ENCODE data around the gene VPS37C.
"Not testable (repeated sequence)": the region's sequence is repeated elsewhere in the genome, so short reads cannot be mapped to it uniquely, and the experiment has no call there.

Gene VPS37C

DNA sequence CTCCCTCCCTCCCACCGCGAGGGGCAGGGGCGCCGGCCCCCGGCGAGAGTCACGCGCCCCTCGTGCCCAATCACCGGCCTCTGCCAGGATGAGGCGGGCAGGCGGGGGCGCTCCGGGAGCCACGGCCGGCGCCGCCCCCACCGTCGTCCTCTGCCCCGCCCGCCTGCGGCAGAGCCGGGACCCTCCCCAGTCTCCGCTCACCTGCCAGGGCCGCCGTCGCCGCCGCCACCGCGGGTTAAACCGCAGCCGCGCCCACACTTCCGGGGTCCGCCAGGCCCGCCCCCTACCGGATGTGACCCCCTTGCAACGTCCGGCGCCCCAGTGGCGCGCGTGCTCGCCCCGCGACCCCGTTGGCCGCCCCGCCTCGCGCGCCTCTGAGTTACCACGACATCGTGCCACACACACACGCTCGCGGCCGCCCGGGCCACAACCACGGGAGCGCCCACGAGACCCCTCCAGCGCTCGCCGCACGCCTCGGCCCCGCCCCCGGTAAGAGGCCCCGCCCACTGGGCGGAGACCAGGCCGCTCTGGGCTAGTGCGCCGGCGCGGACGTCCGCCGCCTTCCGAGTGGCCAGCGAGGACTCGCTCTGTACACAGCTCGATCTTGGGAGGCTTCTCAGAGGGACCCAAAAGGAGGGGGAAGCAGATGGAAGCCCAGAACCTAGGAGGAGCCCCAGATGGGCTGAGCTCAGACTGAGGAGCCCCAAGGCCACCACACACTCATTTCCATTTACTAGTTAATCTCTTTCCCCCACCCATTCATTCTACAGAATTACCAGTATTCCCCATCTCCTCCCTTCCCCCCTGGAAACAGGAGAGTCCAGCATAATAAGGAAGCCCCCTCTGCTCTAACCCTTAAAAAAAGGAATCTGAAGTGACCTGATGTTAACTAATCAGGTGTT is at the start of gene VPS37C:
VPS37C (minus strand) TSS at position 237 of the 902 bp plus-strand sequence. CDS start 22,597 bp downstream, outside the sequence.
- TF ChIP-seq, protein P1, sequence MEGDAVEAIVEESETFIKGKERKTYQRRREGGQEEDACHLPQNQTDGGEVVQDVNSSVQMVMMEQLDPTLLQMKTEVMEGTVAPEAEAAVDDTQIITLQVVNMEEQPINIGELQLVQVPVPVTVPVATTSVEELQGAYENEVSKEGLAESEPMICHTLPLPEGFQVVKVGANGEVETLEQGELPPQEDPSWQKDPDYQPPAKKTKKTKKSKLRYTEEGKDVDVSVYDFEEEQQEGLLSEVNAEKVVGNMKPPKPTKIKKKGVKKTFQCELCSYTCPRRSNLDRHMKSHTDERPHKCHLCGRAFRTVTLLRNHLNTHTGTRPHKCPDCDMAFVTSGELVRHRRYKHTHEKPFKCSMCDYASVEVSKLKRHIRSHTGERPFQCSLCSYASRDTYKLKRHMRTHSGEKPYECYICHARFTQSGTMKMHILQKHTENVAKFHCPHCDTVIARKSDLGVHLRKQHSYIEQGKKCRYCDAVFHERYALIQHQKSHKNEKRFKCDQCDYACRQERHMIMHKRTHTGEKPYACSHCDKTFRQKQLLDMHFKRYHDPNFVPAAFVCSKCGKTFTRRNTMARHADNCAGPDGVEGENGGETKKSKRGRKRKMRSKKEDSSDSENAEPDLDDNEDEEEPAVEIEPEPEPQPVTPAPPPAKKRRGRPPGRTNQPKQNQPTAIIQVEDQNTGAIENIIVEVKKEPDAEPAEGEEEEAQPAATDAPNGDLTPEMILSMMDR (IDR thresholded peaks at IDR 0.05), result peak; percentile 26
- TF ChIP-seq ZFX (IDR thresholded peaks at IDR 0.05; ENCODE audit: borderline replicate concordance), result no peak
- peak within 1 kb of the TSS; percentile 94 for H3K27ac ChIP-seq

DNA sequence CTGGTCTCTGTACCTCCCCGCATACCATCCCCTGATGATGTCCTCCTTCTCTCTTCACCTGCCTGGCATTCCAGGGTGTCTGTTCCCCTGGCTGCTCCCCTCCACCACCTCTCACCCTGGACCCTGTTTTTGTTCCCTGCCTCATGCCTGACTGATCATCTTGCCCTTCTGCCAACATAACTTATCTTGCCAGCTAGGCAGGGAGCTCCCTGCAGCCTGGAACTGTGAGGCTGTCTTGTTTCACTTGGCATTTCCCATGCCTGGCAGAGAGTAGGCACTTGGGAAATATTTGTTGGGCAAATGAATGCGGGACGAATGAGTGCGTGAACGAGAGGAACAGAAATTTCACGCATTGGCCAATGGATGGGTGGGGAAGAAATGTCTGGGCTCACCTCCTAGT is 49.4 kb upstream of the VPS37C start:
- H3K27ac ChIP-seq, result not testable (repeated sequence)

DNA sequence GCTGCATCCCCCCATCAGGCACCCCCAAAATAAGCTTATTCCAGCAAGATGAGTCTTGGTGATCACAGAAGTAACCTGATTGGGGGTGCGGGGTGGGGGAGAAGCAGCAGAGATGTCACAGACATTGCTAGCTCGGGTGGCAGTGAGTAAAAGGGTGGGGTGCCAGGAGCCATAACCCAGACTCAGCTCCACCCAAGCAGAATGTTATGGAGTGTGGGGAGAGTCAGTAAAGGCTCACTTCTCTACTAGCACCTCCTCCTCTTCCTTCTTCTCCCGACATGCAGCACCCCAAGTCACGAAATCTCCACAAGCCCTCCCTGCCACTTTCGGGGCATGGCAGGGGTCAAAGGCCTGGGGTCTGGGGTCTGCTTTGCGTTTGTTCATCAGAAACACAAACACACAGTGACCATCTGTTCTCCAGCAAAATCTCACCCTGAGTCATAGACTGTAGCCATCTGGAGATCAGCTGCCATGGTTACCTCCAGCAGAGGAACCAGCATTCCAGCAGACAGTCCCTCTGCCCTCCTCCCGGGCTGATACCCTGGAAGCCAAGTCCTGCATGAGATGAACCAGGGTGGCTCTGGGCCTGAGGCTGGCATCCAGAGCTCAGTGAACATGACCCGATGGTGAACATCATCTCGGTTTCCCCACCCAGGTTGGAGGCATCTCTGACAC is 46.5 kb upstream of the VPS37C start:
- H3K27ac ChIP-seq, result not testable (repeated sequence)

DNA sequence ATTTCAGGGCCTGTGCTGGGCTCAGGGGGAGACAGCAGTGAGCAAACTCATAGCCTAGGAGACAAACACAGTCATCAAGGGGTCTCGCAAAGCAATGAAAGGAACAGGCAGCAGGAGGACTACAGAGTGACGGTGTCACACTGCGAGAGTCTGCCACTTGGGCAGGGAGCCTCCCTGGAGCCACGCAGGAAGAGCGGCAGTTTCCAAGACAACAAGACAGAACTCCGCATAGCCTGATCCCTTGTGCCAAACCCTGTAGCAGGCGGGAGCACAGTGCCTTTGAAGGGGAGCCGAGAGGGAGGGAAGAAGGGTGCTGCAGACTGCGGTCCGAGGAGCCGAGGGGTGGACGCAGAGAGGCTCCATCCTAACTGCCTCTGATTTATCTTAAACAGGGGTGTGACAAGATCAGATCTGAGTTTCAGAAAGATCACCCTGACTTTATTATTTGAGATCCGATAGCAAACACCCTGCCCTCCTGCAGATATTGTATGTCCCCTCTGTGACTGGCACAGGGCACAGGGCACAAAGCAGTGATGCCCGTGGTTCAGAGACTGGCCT is 43.4 kb upstream of the VPS37C start:
- not testable (repeated sequence) for H3K27ac ChIP-seq

DNA sequence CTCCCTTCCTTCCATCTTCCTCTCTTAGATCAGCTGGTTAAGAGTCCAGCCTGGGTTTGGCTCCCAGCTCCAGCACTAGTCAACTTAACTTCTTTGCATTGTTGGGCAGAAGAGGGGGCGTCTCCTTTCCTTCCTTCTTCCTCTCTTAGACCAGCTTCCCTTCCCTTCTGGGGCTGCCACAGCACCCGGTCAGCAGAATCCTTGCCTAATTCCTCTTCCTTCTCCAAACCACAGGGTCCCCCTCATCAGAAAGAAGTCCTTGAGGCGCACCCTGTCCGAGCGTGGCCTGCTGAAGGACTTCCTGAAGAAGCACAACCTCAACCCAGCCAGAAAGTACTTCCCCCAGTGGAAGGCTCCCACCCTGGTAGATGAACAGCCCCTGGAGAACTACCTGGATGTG is 42.6 kb upstream of the VPS37C start:
- not testable (repeated sequence) for H3K27ac ChIP-seq

DNA sequence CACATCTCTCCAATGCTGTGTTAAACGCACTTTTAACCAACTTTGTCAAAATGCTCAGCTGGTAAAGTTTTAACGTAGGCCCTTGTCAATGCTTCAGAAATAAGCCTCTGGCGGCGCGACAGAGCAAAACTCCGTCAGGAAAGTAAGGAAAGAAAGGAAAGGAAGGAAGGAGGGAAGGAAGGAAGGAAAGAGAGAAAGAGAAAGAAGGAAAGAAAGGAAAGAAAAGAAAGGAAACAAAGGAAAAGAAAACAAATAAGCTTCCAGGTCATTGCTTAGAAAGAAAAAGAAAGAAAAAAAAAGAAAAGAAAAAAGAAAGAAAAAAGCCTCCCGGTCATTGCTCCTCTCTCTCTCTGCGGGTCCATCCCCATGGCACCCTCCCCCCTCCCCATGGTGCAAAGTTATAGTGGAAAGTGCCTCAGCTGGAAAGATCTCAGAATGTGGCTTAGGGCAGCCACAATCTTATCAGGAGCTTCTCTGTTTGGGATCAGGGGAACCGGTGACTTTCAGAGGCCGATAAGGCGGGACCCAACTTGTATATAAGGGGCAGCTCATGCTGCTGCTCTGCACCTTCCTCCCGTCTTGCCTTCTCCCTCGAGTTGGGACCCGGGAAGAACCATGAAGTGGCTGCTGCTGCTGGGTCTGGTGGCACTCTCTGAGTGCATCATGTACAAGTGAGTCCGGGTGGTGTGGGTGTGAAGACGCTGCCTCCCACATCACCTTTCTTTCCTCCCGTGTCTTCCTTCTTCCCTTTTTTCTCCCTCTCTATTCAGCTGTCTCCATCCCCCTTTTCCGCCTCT is 41.9 kb upstream of the VPS37C start, which contains the start of gene PGA3:
PGA3 (plus strand) TSS at position 566 of the 797 bp plus-strand sequence; CDS start at position 616, 50 bp downstream.
- not testable (repeated sequence) for H3K27ac ChIP-seq

DNA sequence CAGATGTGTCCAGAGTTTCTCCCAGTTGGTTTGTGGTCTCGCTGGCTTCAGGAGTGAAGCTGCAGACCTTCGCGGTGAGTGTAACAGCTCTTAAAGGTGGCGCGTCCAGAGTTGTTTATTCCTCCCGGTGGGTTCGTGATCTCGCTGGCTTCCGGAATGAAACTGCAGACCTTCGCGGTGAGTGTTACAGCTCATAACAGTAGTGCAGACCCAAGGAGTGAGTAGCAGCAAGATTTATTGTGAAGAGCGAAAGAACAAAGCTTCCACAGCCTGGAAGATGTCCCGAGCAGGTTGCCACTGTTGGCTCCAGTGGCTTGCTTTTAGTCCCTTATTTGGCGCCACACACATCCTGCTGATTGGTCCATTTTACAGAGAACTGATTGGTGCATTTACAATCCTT is 40.2 kb upstream of the VPS37C start:
- TF ChIP-seq, protein P1 (IDR thresholded peaks at IDR 0.05), result no peak
- no peak for TF ChIP-seq ZFX (IDR thresholded peaks at IDR 0.05; ENCODE audit: borderline replicate concordance)
- no peak overlapping the region for H3K27ac ChIP-seq

DNA sequence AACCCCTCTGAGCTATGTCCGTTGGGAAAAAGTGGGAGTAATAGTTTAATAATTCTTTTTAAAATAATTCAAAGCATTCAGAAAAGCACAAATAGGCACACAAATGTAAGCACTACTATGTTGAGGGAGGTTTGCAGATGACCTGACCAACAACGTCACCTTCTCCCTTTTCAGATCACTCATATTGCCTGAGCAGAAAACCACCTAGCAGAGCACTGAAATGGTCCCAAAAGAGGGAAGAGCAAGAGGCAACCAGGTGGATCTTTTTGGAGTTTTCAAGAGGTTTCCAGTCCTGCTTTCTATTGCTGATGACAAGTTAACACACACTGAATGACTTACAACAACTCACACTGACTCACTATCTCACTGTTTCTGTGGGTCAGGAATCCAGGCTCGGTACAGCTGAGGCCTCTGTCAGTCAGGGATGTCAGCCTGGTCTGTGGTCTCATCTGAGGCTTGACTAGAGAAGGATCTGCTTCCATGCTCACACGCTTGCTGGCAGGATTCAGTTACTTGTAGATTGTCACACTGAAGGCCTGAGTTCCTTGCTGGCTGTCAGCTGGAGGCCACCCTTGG is 37.8 kb upstream of the VPS37C start:
- no peak overlapping the region for H3K27ac ChIP-seq
- TF ChIP-seq ZFX (IDR thresholded peaks at IDR 0.05; ENCODE audit: borderline replicate concordance), result no peak
- TF ChIP-seq, protein P1 (IDR thresholded peaks at IDR 0.05), result no peak

DNA sequence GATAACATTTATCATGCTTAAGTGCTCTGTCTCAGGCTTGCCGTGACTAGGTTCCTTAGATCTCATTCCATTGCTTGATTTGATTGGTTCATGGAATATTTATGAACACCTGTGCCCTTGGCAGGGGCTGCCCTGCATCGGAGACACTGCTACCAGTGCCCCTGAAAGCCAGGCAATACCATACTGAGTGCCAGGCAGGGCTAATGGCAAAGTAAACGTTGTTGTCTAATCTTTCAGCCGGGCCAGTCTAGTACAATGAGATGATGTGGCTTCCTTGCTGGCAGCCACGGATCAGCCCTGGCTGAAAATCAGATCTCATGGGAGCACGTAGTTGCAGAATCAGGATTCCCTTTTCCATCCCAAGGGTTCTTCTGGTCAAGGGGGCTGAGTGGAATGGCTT is 37.1 kb upstream of the VPS37C start:
- H3K27ac ChIP-seq, result no peak overlapping the region
- TF ChIP-seq, protein P1 (IDR thresholded peaks at IDR 0.05), result no peak
- TF ChIP-seq ZFX (IDR thresholded peaks at IDR 0.05; ENCODE audit: borderline replicate concordance), result no peak

All from 22Rv1 (cell line).